Mesodermal cell (in vitro differentiated cells): ENCODE results near the gene SLC44A2.
"Not testable (repeated sequence)": the region's sequence is repeated elsewhere in the genome, so short reads cannot be mapped to it uniquely, and the experiment has no call there.

ENCODE experiments used
- H3K27ac ChIP-seq: 2 replicates; pipeline ENCODE4 v1.7.0; 2013; ENCODE audit warnings: mild to moderate bottlenecking, low read depth, low read length, moderate library complexity; ENCODE audit not compliant: severe bottlenecking
- H3K36me3 ChIP-seq: 2 replicates; pipeline ENCODE4 v1.7.1; 2013; ENCODE audit warnings: mild to moderate bottlenecking, low read length, moderate library complexity; ENCODE audit not compliant: control insufficient read depth, insufficient read depth
- H3K4me1 ChIP-seq: one replicate; pipeline ENCODE4 v1.7.1; 2013; ENCODE audit warnings: mild to moderate bottlenecking, low read length; ENCODE audit not compliant: insufficient read depth, control insufficient read depth, poor library complexity, severe bottlenecking
- H3K4me3 ChIP-seq: 2 replicates; pipeline ENCODE4 v1.7.0; 2013; ENCODE audit warnings: low read length, control low read depth, mild to moderate bottlenecking; ENCODE audit not compliant: insufficient read depth, poor library complexity, severe bottlenecking; ENCODE audit errors: extremely low read depth
- H3K9me3 ChIP-seq: 2 replicates; pipeline ENCODE4 v1.7.1; 2013; ENCODE audit warnings: mild to moderate bottlenecking, low read length, moderate library complexity; ENCODE audit not compliant: control insufficient read depth
- WGBS, 2 experiments: methylation state at CpG; one replicate each; pipeline ENCODE4 v1.1.5; 2013; ENCODE audit warnings: missing lambda C conversion rate in 2 of 2; ENCODE audit not compliant: insufficient coverage in 2 of 2; 5-methylcytosine and 5-hydroxymethylcytosine counted together

The SLC44A2 gene

DNA sequence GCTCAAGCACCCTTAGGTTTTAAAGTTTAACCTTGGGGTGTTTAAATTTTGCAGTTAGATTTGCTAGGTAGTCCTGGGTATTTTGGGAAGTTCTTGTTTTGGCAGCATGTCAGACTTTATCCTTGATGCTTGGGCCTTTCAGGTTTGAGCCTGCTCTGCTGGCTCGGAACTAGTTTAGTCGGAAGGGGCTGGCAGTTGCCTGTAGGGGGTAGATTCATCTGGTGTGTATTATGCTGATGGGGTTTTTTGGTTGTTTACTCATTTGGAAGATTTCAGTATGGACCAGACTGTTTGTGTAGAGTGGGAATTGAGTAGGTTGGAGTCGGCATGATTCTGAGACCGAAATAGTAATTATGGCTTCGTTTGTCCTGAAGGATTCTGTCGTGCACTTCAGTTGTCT is 43.9 kb downstream of the SLC44A2 start:
- H3K27ac ChIP-seq, result no peak overlapping the region
- H3K36me3 ChIP-seq, result peaks cover 82% of the 10 kb centered on the region
- peaks cover 4% of the 10 kb centered on the region for H3K4me1 ChIP-seq
- H3K9me3 ChIP-seq, result no peaks in the 10 kb centered on the region
- 89 to 94% methylated on average over 5 to 6 of the region's 6 CpGs for WGBS, 2 experiments
- H3K4me3 ChIP-seq, result no peak overlapping the region

DNA sequence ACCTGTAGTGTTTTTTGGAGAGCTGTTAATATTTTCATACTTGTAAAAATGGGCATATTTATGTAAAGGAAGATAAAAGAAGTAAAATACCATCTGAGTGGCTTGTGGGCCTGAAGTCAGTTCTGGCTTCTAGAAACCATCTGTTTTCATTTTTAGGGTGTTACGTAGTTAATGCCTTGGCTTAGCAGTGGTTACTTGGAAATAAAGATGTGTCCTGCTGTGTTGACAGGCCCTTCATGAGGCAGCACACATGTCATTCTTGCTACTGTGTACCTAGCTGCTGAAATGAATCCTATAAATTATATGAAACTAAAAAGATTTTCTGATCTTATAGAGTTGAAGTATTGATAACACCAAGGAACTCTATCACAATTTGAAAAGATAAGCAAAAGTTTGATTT is 44.8 kb downstream of the SLC44A2 start:
- H3K4me3 ChIP-seq, result no peak overlapping the region
- H3K4me1 ChIP-seq, result peaks cover 4% of the 10 kb centered on the region
- peaks cover 88% of the 10 kb centered on the region for H3K36me3 ChIP-seq
- WGBS, 2 experiments, result 100% methylated on average over 1 of the region's 1 CpG
- H3K27ac ChIP-seq, result no peak overlapping the region
- H3K9me3 ChIP-seq, result no peaks in the 10 kb centered on the region

DNA sequence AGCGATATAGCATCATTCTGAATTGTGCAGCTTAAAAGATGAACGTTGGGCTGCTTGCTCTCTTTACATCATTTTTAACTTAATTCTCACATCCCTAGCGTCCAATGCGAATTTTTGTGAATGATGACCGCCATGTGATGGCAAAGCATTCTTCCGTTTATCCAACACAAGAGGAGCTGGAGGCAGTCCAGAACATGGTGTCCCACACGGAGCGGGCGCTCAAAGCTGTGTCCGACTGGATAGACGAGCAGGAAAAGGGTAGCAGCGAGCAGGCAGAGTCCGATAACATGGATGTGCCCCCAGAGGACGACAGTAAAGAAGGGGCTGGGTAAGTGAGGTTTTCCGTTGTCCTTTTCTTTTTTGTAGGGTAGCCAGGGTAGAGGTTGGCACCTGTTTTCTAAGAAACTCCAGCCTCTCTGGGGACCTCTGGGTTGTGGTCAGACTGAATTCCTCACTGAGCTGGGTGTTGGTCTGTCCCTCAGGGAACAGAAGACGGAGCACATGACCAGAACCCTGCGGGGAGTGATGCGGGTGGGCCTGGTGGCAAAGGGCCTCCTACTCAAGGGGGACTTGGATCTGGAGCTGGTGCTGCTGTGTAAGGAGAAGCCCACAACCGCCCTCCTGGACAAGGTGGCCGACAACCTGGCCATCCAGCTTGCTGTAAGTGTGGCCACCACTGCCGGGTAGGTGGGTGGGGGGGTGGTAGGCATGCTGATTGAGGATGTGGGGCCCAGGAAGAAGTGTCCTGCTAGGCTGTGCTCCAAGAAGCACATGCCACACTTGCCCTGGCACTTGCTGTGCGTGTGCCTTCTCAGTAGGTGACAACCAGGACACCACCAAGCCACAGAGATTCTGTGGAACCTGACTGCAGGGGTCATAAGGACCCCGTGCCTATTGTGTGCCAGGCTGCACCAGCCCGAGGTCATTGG is 45.8 kb downstream of the SLC44A2 start:
- Histone ChIP-seq H3K36me3 (peaks cover 94% of the 10 kb centered on the region), H3K4me3 (no peak overlapping the region), H3K9me3 (no peaks in the 10 kb centered on the region), H3K27ac (no peak overlapping the region), H3K4me1 (peaks cover 4% of the 10 kb centered on the region)
- 97% methylated on average over 21 to 24 of the region's 24 CpGs for WGBS, 2 experiments

DNA sequence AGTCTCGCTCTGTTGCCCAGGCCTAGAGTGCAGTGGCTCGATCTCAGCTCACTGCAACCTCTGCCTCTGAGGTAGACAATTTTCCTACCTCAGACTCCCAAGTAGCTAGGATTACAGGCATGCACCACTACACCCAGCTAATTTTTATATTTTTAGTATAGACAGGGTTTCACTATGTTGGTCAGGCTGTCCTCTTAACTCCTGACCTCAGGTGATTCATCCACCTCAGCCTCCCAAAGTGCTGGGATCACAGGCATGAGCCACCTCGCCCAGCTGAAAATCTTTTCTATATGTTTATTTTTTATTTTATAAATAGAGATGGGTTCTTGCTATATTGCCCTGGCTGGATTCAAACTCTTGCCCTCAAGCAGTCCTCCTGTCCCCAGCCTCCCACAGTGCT is 46.6 kb downstream of the SLC44A2 start:
- not testable (repeated sequence) for H3K4me3 ChIP-seq, H3K9me3 ChIP-seq, H3K4me1 ChIP-seq, H3K27ac ChIP-seq
- 95 to 100% methylated on average over 2 of the region's 3 CpGs for WGBS, 2 experiments
- H3K36me3 ChIP-seq, result peaks cover 90% of the 10 kb centered on the region

DNA sequence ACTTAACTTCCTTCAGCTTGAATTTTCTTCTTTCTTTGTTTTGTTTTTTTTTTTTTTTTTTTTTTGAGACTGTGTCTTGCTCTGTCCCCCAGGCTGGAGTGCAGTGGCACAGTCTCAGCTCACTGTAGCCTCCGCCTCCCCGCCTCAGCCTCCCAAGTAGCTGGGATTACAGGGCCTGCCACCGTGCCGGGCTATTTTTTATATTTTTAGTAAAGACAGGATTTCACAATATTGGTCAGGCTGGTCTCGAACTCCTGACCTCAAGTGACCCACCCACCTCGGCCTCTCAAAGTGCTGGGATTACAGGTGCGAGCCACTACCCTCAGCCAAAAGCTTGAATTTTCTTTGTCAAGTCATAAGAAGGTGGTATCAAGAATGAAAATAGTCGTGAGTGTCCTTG is 49.9 kb downstream of the SLC44A2 start:
- WGBS, 2 experiments, result 83 to 98% methylated on average over 5 to 6 of the region's 8 CpGs
- peaks cover 93% of the 10 kb centered on the region for H3K36me3 ChIP-seq
- not testable (repeated sequence) for H3K4me3 ChIP-seq, H3K9me3 ChIP-seq, H3K27ac ChIP-seq, H3K4me1 ChIP-seq

DNA sequence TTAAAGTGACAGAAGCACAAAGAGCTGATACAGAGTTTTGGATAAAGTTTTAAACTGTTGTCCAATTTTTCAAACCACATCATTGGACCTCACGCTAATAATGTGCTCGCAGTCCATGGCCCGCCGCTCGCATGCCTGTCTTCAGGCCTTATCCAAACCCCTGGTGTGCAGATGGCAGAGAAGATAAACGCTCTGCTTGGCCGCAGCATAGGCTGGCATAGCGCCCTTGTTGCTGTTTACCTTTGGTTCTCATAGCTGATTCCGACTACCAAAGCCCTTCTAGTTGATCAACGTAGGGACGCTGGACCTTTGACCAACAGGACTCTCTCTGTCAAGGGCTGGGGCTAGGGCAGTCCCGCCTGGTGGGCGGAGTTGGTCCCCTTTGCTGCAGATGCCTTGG is 52.4 kb downstream of the SLC44A2 start:
- Histone ChIP-seq H3K4me1 (no peaks in the 10 kb centered on the region), H3K36me3 (peaks cover 93% of the 10 kb centered on the region), H3K9me3 (no peaks in the 10 kb centered on the region), H3K27ac (no peak overlapping the region), H3K4me3 (no peak overlapping the region)
- WGBS, 2 experiments, result 97% methylated on average over 10 to 11 of the region's 13 CpGs

DNA sequence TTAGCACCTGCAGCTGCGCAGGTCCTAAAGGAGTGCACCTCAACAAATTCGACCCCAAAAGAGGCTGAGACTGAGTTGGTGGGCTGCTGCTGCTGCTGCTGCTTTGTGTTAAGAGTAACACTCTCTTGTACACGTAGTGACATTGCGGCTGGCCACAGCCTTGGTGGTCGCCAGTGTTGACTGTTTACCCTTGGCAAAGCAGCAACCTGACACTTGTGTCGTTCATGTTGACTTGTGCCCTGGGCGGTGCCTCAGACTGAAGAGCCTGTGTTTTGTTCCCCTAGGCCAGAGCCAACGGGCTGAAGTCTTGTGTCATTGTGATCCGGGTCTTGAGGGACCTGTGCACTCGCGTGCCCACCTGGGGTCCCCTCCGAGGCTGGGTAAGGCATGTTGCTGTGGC is 53.5 kb downstream of the SLC44A2 start:
- Histone ChIP-seq H3K27ac (no peak overlapping the region), H3K4me1 (no peaks in the 10 kb centered on the region), H3K9me3 (no peaks in the 10 kb centered on the region), H3K36me3 (peaks cover 93% of the 10 kb centered on the region), H3K4me3 (no peak overlapping the region)
- 97 to 98% methylated on average over 7 to 12 of the region's 12 CpGs for WGBS, 2 experiments

DNA sequence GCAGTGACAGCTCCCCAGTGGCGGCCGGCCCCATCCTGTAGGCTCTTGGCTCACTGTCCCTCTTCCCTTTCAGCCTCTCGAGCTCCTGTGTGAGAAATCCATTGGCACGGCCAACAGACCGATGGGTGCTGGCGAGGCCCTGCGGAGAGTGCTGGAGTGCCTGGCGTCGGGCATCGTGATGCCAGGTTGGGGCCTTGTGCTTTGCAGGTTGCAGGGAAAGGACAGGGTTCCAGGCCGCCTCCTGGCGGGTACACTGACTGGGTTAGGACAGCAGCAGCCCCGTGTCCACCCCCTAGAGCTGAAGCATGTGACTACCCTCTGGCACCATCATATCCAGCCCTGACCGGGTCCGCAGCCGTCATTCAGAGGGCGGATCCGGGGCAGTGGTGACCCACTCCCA is 54.4 kb downstream of the SLC44A2 start:
- Histone ChIP-seq H3K27ac (no peak overlapping the region), H3K4me1 (no peaks in the 10 kb centered on the region), H3K36me3 (peaks cover 93% of the 10 kb centered on the region), H3K9me3 (no peaks in the 10 kb centered on the region), H3K4me3 (no peak overlapping the region)
- 96 to 99% methylated on average over 16 to 18 of the region's 18 CpGs for WGBS, 2 experiments

DNA sequence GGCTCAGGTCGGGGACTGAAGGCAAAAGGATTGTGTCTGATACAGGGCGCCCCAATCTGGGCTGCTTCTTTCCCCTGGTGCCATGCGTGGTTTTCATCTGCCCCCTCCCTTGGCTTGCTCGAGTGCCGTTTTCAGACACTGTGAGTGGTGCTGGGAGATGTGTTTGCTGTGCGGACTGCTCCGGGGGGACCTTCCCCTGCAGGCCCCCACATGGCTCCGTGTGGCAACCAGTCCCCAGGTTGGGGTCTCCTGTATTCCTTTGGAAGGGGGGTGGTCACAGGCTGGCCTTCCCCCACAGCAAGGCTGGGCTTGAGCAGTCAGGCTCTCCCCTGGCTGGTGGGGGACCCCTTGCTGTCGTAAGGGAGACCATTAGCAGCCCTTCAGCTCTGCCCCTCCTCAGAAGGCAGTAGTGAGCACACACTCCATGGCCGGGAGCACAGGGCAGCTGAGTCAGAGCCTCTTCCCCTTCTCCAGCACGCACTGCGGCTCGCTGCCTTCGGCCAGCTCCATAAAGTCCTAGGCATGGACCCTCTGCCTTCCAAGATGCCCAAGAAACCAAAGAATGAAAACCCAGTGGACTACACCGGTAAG is 55.3 kb downstream of the SLC44A2 start:
- no peaks in the 10 kb centered on the region for H3K9me3 ChIP-seq
- no peaks in the 10 kb centered on the region for H3K4me1 ChIP-seq
- 93 to 95% methylated on average over 4 to 7 of the region's 15 CpGs for WGBS, 2 experiments
- H3K27ac ChIP-seq, result no peak overlapping the region
- no peak overlapping the region for H3K4me3 ChIP-seq
- H3K36me3 ChIP-seq, result peaks cover 93% of the 10 kb centered on the region

DNA sequence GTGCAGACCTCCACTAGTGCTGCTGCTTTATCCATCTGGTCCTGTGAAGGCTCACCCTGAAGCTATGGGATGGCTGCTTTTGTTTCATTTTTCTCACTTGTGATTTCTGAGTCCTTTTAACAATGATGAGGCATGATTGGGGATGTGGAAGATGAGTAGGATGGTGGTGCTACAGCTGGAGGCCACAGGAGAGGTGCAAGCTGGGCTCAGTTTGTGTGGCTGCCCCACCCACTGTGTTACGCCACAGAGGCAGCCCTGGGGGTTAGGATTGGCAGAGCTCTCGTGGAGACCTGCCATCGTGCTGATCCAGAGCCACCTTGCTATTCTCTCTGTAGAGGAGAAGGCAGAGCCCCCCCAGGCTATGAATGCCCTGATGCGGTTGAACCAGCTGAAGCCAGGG is 56.3 kb downstream of the SLC44A2 start:
- H3K9me3 ChIP-seq, result no peaks in the 10 kb centered on the region
- H3K36me3 ChIP-seq, result peaks cover 99% of the 10 kb centered on the region
- no peak overlapping the region for H3K4me3 ChIP-seq
- H3K27ac ChIP-seq, result no peak overlapping the region
- no peaks in the 10 kb centered on the region for H3K4me1 ChIP-seq
- 98 to 100% methylated on average over 4 of the region's 4 CpGs for WGBS, 2 experiments
